B cell (primary cell): ENCODE data around the gene BTLA.

Experiments
- CTCF ChIP-seq: fragments of 200-600 bp; IDR thresholded peaks from one replicate; pipeline ENCODE4 v1.8.0; 2022; ENCODE audit warnings: antibody characterized with exemption, mild to moderate bottlenecking
- EZH2 ChIP-seq: IDR thresholded peaks from 2 replicates; pipeline ENCODE4 v1.6.1; 2012; ENCODE audit warnings: borderline replicate concordance, low read depth, mild to moderate bottlenecking, moderate library complexity, low read length; ENCODE audit not compliant: insufficient read depth, poor library complexity, severe bottlenecking

- TF ChIP-seq CTCF (no peak), EZH2 (no peak)
Observed at GRCh38 chr3:112514527-112515128, 15.4 kb upstream of the BTLA start.
